Ecto neural progenitor cell (in vitro differentiated cells): Measurements from ENCODE around the gene IDH2.
"Not testable (repeated sequence)": the region's sequence is repeated elsewhere in the genome, so short reads cannot be mapped to it uniquely, and the experiment has no call there.

Source experiments
- DNase-seq: peaks from one replicate; pipeline ENCODE4 v3.0.0-alpha.2; 2018; ENCODE audit warnings: low spot score

Gene IDH2

GRCh38 chr15:90114451-90114901 lies 12.2 kb upstream of the IDH2 start:
- DNase-seq: no peak

DNA sequence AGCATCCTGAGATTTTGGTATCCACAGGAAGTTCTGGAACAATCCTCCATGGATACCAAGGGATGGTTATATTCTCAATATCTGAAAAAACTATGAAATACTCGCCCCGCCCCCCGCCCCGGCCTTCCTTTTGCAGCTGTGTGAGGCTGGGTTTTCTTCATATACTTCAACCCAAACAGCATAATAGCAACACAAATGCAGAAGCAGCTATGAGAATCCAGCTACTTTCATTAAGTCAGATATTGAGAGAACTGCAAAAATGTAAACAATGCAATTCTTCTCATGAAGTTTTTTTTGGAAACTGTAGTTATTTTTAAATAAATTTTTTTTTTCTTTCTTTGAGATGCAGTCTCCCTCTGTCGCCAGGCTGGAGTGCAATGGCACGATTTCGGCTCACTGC lies 10.9 kb upstream of the IDH2 start:
- DNase-seq: no peak

- DNase-seq: not testable (repeated sequence)
These were observed 7.0 kb upstream of the IDH2 start for GRCh38 chr15:90109163-90109751.

DNA sequence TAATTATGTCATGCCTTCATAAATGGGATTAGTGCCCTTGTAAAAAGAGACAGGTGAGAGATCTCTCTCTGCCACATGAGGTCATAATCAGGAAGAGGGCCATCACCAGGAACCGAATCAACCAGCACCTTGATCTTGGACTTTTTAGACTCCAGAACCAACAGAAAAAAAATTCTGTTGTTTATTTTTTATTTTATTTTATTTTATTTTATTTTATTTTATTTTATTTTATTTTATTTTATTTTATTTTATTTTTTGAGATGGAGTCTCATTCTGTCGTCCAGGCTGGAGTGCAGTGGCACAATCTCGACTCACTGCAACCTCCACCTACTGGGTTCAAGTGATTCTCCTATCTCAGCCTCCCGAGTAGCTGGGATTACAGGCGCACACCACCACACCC lies 5.8 kb upstream of the IDH2 start:
- not testable (repeated sequence) for DNase-seq

DNA sequence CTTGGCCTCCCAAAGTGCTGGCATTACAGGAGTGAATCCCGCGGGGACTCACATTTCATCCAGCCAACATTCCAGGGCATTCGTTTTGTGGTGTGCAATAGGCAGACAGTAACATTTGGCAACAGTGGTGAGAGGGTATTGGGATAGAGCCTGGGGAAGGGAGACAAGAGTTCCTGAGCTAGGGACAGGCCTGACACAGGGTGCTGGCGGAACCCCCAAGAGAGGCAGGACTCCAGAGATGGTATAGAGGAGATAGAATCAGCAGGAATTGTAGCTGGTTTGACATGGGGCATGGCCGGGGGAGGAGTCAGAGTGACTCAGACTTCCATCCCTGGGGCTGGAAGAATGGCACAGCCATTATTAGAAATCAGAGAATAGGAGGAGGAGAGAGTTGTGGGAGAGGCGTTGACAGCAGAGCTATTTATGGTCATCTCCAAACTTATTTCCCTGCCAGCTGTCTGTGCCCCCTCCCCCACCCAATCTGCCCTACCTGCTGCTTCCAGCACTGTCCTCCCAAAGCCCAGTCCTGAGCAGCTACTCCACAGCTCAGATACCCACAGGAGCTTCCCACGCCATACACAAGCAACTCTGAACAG lies 4.4 kb upstream of the IDH2 start:
- no peak for DNase-seq

GRCh38 chr15:90105521-90105920 lies 3.3 kb upstream of the IDH2 start:
- no peak for DNase-seq

GRCh38 chr15:90104551-90104950 lies 2.3 kb upstream of the IDH2 start:
- no peak for DNase-seq

GRCh38 chr15:90103701-90104329 lies 1.5 kb upstream of the IDH2 start:
- DNase-seq: no peak

DNA sequence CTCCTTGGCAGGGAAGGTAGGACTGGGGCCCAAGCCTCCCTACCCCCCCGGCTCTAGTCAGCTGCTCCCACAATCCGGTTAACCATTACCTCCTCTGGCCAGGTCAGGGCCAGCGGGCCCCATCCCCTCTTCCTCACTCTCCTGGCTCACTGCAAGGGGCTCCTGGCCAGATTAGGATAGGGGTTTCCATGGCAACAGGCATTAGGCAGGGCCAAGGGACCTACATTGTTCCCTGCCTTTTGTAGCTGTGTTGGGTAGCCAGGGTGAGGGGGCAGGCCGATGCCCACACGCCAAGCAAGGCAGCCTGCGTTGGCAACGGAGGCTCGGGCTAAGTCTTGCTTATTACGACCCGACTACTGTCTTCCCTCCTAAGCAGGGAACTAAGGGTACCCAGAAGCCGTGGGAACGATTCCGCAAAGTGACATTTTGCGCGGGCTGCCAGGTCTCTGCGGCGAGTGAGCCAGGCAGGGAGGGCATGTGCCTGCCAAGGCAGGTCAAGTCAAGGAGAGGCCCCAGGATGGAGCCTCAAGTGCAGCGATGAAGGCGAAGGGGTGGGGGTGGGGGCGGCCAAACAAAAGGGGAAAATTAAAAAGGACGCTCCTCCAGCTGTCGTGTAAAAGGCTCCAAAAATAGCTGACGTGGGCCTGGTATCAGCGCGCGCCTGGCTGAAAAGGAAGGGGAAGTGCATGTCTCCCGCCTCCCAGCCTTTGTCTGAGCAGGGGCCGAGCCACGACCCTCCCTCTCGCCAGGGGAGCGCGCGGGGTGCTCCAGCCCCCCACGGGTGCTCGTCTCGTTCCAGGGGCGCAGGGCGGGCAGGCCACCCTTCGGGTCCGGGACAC lies 919 bp downstream of the IDH2 start:
- peak; percentile 76 for DNase-seq

GRCh38 chr15:90099868-90100831 lies 2.1 kb downstream of the IDH2 start:
- DNase-seq: no peak

DNA sequence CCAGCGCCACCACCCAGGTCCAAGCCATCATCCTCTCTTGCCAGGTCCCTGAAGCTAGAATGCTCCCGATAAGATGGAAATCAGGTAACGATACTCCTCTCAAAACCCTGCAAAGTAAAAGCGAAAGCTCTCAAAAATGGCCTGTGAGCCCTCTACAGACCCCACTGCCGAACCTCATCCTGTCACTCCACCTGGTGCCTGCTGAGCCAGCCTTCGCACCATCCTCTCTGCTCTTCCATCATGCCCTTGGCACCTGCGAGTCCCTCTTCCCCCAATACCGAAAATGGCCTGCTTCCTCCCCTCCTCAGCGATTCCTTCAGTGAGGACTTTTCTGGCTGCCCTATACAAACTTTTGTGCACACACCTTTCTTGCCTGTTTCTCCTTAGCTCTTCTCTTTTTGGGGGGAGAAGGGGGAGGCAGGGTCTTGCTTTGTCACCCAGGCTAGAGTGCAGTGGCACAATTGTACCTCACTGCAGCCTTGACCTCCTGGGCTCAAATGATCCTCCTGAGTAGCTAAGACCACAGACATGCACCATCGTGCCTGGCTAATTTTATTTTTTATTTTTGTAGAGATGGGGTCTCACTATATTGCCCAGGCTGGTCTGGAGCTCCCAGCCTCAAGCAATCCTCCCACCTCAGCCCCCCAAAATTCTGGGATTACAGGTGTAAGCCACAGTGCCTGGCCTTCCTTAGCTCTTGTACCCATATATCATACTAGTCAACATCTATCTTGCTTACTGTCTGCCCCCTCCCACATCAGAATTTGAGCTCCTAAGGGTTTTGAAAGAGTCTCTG lies 3.0 kb downstream of the IDH2 start:
- DNase-seq: no peak

DNA sequence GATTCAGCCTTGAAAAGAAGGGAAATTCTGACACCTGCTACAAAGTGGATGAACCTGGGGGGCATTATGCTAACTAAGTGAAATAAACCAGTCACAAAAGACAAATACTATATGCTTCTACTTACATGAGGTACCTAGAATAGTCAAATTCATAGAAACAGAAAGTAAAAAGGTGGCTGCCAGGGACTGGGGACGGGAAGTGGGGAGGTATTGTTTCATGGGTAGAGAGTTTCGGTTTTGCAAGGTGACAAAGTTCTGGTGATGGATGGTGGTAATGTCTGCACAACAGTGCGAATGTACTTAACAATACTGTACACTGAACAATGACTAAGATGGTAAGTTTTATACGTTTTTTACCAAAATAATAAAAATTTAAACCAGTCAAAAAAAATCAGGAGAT lies 4.8 kb downstream of the IDH2 start:
- DNase-seq: no peak

GRCh38 chr15:90095521-90095959 lies 6.7 kb downstream of the IDH2 start:
- no peak for DNase-seq

- no peak for DNase-seq
These were observed 10.9 kb downstream of the IDH2 start for GRCh38 chr15:90091156-90091931.

- no peak for DNase-seq
These were observed 11.9 kb downstream of the IDH2 start for GRCh38 chr15:90090226-90090848.

GRCh38 chr15:90087454-90088154 lies 14.7 kb downstream of the IDH2 start:
- no peak for DNase-seq

- DNase-seq: no peak
These were observed 15.4 kb downstream of the IDH2 start for GRCh38 chr15:90086868-90087268.

- no peak for DNase-seq
These were observed 16.7 kb downstream of the IDH2 start for GRCh38 chr15:90085565-90085964.
